GM10266 (cell line): ENCODE measurements around the gene ENDOU.
A peak's percentile ranks its signal among the peaks of the same experiment; 100 is the strongest.

Experiments used
- DNase-seq: peaks from one replicate; pipeline ENCODE4 v3.0.0; 2012; ENCODE audit errors: extremely low spot score
- TF ChIP-seq, protein P1 (sequence below): IDR thresholded peaks from 2 replicates; pipeline ENCODE4 v1.5.1; 2012; ENCODE audit warnings: mild to moderate bottlenecking, low read depth; ENCODE audit not compliant: control insufficient read depth, insufficient read depth; ENCODE audit errors: missing control alignments

Gene ENDOU

DNA sequence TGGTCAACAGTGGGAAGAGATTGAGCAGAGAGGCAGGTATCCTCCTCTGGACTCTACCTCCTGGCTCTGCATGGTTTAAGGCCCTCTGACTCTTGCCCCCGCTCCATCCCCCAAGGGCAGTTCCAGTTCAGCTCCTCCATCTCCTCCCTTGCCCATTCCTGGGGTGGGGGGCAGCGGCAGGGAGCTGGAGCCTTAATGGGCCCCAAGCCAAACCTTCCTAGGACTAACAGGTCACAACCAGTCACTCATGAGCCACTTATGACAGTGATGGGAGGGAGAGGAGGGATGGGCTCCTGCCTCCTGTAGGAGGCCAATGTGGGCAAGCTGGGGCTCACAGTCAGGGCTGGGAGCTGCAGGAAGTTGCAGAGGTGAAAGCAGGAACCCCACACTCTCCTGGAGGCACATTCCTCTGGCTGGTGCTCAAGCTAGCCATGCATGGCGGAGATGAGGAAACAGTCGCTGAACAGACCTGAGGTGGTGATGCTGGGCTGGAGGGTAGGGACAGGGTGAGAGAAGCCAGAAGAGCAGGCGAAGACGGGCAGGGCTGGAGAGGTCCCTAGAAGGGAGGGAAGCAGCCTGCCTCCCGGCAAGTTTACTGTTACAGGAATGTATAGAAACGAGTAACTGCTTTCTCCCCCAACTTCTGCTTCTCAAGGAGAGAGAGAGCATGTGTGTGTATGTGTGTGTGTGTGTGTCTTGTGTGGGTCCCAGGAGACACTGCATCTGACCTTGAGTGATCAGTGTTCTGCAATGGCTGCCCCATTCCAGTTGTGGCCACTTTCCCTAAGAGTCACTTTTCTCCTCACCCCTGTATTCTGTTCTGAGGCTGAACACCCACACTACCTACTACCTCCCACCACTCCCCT, 38.4 kb upstream of the ENDOU start:
- no peak for DNase-seq
- TF ChIP-seq, protein P1, sequence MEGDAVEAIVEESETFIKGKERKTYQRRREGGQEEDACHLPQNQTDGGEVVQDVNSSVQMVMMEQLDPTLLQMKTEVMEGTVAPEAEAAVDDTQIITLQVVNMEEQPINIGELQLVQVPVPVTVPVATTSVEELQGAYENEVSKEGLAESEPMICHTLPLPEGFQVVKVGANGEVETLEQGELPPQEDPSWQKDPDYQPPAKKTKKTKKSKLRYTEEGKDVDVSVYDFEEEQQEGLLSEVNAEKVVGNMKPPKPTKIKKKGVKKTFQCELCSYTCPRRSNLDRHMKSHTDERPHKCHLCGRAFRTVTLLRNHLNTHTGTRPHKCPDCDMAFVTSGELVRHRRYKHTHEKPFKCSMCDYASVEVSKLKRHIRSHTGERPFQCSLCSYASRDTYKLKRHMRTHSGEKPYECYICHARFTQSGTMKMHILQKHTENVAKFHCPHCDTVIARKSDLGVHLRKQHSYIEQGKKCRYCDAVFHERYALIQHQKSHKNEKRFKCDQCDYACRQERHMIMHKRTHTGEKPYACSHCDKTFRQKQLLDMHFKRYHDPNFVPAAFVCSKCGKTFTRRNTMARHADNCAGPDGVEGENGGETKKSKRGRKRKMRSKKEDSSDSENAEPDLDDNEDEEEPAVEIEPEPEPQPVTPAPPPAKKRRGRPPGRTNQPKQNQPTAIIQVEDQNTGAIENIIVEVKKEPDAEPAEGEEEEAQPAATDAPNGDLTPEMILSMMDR = no peak

DNA sequence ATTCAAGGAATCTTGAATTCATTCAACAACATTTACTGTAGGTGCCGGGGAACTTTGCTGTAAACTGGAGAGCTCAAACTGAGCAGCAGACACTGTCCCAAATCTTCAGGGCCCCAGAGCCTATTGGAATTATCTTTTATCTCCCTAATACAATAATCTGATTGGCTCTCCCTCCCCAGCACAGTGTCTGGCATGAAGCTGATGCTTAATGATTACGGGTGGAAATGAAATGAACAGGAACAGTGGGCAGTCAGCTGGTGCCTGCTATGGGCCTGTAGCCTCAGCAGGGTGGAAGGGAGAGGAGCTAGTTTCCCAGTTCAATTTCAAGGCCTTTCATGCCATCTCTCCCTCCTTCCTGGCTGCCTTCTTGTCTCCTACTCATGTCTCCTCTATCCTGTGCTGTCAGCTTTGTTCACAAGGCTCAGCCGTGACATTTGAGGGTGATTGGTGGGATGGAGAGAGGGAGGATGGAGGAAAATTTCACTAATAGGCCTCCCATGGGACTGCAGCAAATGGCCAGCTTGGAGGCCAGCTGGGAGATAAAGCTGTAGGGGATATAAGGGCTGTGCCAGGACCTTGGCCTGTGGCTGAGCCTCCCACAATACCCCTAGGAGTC, 37.7 kb upstream of the ENDOU start:
- TF ChIP-seq, protein P1 = no peak
- no peak for DNase-seq

DNA sequence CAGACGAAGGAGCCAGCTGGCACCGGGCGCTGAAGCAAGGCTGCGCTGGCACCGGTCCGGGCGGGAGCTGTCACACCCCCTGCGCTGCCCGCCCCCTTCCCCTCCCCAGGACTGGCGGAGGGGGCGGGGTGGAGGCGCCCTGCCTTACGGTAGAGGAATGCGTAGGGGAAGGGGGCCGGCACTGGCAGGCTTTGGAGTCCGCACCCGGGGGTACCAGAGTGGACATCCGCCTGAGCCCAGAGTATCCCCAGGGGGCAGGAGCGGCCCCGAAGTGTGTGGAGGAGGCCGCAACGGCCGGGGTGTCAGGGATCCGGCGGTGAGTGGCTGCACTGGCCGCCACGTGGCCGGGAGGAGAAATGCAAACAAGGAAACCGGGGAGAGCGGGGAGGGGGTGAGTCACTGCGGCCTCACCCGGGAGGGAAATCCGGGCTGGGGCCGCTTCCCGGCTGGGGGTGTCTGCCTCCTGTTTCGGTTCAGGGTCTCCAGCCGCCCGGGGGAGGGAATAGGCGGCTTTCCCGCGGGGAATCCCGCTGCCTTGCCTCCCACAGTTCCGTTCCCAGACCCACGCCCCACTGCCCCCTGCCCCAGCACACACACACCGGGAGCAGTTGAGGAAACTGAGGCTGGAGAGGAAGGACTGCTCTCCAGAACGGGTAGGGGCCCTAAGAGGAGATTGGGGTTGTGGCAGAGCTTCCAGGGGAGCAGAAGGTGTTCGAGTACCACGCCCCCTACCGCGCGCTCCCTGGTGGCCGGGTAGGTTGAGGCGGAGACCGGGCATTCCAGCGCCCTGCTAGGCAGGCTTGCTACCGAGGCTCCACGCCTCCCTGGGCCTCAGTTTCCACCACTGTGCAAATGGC, 33.8 kb upstream of the ENDOU start, which contains the start of gene RAPGEF3:
TSS of gene RAPGEF3 (minus strand) at position 47 of the 857 bp plus-strand sequence. CDS start 324 bp downstream, outside the sequence.
- DNase-seq = peak; percentile 84
- TF ChIP-seq, protein P1 = peak; percentile 60

DNA sequence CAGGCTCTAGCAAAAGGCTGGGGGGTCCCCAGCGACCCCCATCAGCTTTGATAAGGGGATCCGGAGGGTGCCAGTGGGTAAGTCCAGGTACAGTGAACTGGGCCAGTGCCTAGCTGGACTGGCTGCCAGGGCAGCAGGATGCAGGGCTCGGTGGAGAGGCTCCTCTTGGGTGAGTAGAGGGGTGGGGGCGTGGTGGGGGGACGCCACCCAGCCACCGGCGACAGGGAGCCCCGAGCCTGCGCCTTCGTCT, 33.2 kb upstream of the ENDOU start:
- no peak for DNase-seq

DNA sequence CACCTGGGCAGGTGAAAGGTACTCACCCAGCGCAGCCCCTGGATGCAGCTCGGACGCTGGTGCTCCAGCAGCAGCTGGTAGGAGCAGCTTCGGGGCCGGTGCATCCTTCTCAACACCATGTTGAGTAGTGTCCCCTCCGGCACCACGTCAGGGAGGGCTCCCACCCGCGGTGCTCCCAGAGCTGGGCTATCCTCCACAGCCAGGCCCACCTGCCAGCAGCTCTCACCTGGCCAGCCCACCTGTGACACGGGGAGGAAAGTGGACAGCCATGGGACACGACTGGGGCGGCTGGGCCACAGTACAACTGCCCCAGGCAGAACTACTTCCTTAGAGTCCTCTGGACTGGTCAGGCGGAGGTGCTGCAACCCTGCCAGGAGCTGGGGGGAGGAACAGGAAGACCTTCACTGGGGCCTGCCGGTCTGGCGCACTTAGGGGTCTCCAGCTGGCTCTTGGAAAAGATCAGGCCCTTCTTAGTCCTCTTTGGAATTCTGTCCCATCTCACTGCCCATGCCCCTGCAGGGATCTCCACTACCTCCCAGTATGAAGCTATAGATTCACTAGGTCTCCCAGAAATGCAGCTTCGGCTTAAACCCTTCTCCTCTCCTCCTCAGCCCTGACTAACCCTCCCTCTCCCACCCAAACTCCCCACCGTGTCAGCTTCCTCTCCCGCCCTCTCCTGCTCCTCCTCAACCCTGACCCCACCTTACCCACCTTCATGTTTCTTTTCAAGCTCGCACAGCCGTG, 32.7 kb upstream of the ENDOU start:
- TF ChIP-seq, protein P1 = no peak

More for the DNA sequence above, 33.2 kb upstream of the ENDOU start:
- TF ChIP-seq, protein P1 = no peak

DNA sequence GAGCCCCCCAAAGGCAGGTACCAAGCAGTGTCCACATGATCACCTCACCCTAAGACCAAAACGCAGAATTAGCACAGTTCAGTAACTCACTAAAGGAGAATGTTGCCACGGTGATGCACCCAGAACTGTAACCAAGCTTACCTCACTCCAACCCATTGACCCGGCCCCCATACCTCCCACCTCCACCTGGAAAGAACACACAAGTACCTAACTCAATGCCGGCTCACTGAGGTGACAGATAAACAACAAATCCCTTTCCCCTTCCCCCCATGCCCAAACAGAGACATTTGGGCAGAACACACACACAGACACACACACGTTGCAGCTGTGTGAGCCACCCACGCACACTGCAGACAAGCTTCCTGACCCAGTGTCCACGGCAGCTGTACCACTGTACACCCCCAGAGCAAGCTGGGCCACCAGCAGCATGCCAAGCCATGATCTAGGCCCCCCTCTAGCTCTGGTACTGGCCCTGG, 32.1 kb upstream of the ENDOU start:
- TF ChIP-seq, protein P1 = no peak
- DNase-seq = no peak

More for the DNA sequence above, 32.7 kb upstream of the ENDOU start:
- no peak for DNase-seq
